HG02981 (cell line): ENCODE data around the gene DYNLL2.
"Not testable (repeated sequence)": the region's sequence is repeated elsewhere in the genome, so short reads cannot be mapped to it uniquely, and the experiment has no call there.

Source experiments
- ATAC-seq: cut with Tn5 transposase; IDR thresholded peaks from one replicate; pipeline ENCODE4 v1.9.1; 2021; ENCODE audit warnings: mild to moderate bottlenecking, moderate library complexity; ENCODE audit not compliant: unreplicated experiment

Gene DYNLL2

DNA sequence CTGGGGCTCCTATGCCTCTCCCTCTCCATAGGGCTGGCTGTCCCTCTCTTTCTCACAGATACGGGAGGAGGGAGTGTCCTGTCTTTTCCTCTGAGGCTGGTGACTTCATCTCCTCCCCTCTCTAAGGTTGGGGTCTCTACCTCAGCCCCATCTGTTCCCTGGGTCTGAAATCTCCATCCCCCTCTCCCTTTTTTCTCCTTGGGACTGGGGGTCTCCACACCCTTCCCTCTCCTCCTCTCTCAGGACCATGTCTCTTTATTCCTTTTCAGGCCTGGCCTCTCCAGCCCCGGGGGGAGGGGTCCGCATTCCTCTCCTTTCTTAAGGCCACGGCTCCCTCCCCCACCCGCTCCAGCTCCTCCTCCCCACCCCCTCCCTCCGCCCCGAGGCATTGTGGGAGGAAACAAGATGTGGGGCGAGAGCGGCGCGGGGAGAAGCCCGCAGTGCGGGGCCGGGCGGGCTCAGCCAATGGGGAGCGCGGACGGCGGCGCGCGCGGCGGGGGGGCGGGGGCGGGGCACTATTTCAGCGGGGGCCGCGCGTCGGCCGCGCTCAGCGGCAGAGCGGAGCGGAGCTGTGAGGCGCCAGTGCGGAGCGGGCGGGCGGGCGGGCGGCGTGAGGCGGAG, at the start of gene DYNLL2:
Gene DYNLL2 (plus strand): TSS at position 550 of the 621 bp plus-strand sequence. CDS start 3,672 bp downstream, outside the sequence.
- ATAC-seq, result peak; percentile 68

DNA sequence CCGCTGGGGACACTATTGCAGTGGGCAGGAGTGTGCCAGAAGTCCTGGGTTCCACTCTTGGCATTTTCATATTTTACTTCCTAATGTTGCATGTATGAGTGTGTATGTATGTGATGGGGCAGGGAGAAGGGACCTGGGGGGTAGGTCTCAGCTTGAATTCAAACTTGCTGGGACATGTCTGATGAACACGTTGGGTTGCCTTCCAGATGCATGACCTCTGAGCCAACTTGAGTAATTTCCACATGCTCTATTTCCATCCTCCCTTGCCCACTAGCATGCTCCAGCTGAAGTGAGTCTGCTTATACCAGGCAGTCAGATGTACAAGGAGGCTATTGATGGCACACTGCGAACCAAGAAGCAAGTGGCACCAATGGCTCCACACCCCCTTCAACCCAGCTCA, 43.2 kb upstream of the DYNLL2 start:
- ATAC-seq, result no peak

DNA sequence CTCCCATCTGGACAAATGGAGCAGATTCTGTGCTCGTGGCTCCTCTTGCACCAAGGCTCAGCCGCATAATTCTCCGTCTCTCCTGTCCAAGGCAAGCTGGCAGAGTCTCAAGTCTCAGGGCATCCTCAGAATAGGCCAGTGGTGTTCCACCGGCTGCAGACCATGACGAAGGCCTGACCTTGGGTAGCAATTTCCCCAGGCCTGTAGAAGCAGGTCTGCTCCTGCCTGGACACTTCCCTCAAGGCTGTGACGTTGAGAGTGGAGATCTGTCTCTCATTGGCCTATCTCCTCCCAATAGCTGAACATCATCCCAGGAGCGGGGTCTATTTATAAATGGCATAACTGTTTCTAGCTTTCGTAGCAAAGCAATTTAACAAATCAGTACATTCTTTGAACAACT, 42.8 kb upstream of the DYNLL2 start:
- no peak for ATAC-seq

DNA sequence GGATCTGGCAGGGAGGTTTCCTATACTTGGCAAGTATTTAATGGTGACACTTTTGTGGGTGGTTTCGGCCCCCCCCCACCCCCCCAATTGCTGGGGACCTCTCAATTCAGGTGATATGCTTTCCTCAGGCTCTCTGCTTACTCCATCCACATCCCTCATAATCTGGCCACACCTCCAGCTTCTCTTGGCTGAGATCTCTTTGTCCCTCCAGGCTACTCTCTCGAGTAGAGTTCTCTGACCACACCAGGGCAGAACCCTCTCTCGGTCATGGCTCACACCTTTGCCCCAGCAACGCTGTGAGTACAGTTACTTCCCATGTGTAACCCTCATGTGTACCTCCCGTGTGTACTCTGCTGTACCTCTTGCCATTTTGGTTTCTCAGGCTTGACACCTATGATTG, 42.1 kb upstream of the DYNLL2 start:
- ATAC-seq, result no peak

DNA sequence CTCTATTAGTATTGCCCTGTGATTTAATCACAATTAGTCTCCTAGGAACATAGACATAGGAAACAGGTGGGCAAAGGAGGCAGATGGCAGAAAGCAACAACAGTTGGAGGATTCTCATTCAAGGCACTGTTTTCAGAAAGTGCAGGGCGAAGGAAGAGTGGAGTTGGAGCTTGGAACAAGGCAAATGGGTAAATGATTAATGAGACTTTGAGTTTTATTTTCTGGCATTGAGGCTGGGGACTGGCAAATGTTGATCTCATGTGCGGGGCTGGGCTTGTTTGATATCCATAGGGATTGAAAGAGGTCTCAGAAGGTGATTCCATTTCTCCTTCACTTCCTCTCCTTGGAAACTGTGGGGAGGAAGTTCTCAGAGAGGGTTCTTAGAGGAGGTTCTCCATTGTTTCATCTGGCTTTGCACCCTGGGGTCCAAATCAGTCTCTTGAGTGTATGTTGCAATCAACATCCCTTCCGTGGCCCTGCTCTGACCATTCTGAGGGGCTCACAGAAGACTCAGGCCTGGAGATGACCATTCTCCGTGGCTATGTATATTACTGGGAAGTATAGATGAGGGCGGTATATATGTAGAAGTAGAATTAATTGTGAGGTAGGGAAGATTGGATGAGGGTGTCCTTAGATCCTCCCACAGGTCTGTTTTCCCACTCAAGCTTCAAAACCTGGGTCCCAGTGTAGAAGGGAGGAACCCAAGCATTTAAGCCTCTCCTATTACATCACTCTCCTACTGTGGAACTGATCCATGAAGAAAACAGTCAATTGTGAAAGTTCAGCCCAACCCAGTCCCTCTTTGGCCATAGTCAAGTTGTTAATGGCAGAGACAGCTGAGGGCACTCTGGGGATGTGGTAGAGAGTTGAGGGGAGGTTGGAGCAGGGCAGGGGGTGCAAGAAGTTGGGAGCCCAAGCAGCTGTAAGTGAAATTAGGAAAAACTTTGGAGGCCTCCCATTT, 39.7 kb upstream of the DYNLL2 start:
- ATAC-seq, result no peak

DNA sequence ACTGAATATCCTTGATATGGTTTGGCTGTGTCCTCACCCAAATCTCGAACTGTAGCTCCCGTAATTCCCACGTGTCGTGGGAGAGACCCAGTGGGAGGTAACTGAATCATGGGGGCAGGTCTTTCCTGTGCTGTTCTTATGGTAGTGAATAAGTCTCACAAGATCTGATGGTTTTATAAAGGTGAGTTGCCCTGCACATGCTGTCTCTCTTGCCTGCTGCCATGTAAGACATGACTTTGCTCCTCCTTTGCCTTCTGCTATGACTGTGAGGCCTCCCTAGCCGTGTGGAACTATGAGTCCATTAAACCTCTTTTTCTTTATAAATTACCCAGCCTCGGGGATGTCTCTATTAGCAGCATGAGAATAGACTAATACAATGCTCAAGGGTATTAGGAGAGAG, 39.0 kb upstream of the DYNLL2 start:
- ATAC-seq, result not testable (repeated sequence)

DNA sequence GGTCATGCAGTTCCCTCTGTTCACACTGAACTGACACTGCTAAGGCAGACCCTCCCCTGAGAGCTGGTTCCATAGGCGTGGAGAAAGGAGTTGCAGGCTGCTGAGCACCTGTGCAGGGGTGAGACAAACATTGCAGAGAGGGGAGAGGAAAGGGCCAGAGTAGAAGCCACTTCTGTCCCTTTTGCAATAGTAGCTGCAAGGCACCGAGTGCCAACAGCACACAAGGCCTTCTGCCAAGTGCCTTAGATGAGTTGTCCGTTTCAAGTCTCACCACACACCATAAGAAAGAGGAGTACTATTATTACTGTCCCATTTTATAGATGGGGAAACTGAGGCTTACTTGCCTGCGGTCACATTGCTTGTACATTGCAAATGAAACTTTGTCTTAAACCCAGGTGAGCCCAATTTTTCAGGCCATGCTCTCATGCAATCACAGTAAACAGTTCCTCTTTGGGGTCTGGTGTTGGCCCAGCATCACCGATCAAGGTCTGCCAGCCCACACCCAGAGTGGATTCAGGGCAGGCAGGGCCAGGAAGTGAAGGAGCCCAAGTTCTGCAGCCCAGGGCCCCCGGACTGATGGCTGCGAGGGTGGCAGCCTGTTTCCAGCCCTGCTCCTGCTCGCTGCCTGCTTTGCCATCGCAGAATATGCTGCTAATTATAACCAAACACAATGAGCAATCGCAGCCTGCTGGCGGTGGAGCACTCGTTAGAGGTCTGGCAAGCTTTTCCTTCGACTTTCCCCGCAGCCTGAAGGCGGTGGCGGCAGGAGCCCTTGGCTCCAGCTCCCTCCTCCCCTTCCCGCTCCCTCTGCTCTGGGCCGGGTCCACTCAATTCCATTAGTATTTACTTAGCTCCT, 36.8 kb upstream of the DYNLL2 start:
- no peak for ATAC-seq

DNA sequence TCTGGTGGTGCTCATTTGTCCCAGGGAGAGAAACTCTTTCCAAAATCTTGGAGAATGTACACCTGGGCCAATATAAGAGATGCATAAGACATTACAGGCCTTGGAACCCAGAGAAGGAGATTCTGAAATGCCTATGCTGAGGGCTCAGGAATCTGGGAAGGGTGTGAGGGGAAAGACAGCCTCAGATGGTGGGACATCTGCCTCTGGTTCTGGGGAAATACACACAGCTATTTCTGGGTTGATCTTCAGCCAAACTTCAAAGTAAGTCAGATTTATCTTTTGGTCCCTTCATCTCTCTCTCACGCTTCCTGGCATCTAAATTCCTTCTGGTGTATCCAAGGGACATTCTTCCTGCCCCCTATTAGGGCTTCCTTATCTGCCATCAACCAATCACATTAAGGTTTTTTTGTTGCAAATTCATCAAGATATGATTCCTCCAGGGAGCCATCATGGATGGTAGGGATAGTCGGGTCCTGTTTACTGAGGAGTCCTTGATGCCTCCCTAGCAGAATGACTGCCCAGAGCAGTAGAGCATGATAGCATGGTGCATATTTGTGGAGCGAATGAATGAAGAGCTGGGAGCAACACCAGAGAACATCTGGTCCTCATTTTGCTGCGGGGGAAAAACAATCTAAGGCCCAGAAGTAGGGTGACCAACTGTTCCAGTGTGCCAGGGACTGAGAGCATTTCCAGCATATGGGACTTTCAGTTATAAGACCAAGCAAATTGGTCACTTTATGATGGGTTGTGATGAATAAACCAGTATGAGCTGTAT, 35.7 kb upstream of the DYNLL2 start:
- ATAC-seq, result no peak

DNA sequence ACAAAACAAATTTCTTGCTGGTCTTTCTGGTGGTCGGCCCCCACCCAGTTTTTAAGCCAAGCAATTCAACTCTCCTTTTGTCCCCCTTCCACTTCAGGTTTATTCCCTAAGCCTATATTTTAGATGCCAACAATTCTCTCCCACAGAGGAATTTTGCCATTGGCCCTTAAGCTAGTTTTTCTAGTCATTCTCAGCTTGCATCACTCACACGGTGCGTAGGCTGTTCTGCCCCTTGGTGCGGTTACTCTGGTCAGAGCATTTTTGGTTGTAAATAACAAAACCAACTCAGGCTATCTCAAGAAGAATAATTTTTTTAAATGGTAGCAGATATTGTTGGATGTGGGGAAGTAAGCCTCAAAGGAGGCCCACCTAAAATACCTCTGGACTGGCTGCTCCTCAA, 33.7 kb upstream of the DYNLL2 start:
- no peak for ATAC-seq

DNA sequence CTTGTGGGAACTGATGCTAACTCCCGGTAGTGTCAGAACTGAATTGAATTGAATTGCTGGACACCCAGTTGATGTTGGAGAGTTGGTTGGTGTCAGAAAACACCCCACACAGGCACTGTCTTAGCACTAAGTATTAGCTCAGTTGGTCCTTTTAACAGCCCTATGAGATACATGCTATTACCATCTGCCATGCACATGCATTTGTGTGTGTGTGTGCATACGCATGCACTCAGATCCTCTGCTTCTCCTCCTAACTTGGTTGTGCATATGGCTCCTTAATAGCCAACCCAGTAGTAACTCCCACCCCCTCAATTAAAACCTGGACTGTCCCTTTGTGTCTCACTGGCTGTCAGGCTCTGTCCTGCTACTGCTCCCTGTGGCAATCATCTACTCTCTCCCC, 32.3 kb upstream of the DYNLL2 start:
- no peak for ATAC-seq

DNA sequence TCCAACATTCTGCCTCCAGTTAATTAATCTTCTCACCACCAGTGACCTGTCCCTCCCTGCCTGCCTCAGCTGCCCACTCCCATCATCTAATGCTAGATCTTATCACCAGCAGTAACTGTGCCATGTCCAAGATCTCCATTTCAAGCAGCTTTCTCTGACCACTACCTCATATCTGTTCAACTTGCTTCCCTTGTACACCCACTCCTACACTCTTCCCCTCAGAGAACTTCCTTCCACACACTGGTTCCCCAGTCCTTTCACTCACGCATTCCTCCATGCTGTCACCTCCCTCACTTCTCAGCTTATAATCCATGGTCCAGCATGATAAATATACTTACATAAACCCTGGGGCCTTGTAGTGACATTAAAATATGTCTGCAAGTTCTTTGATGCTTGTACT, 31.8 kb upstream of the DYNLL2 start:
- ATAC-seq, result no peak

DNA sequence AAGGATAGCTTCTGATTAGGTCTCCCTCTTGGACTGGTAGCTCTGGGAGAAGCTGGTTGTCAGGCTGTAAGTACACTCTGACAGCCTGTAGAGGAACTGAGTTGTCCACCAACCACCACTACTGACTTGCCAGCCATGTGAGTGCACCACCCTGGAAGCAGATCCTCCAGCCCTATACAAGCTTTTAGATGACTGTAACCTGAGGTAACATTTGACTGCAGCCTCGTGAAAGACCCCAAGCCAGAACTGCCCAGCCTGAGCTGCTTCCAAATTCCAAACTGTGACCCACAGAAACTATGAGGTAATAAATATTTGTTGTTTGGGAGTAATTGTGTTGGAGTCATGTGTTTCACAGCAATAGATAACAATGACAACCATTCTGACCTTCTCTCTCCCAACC, 30.8 kb upstream of the DYNLL2 start:
- ATAC-seq, result no peak

DNA sequence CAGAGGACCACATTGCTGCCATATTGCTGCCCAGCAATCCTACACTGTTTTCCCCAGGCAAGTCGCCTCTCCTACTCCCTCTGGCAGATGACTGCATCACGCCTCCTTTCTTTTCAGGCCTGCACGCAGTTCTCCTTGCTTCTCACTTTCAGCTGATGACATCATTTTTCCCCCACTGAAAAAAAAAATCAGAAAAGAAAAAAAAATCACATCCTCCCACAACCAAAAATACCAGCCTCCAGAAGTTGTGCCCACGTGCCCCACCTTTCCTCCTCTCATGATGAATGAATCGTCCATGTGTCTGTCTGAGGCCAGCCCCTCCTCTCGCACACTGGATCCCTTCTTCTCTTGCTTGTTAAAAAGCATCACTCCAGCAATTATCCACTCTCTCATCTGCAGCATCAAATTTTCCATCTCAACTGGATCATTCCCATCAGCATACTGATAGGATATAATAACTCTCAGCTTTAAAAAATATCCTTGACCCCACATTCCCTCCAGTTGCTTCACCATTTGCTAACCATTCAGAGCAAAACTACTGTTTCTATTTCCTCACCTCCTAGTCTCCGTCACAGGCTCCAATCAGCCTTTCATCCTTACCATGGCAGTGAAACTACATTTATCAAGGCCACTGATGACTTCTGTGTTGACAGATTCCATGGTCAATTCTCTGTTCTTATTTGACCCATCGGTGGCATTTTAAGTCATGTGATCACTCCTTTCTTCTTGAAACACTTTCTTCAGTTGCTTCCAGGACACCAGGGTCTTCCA, 30.1 kb upstream of the DYNLL2 start:
- no peak for ATAC-seq

DNA sequence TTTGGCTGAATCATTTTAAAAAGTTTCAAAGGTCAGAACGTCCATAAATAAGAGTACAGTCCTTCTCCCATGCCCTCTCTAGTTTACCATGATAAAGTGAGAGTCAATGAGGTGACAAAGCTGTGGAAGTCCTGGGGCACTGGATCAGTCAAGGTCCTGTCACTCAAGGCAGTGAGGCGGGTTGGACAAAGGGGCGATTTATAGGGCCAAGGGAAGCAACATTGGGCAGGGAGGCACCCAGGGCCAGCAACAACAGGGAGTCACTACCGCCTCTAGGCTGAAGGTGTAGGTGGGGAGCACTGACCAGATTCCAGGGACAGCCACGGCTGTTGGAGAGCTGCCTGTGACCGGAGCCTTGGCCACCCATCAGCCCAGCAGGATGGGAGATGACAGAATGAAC, 28.6 kb upstream of the DYNLL2 start:
- ATAC-seq, result no peak

DNA sequence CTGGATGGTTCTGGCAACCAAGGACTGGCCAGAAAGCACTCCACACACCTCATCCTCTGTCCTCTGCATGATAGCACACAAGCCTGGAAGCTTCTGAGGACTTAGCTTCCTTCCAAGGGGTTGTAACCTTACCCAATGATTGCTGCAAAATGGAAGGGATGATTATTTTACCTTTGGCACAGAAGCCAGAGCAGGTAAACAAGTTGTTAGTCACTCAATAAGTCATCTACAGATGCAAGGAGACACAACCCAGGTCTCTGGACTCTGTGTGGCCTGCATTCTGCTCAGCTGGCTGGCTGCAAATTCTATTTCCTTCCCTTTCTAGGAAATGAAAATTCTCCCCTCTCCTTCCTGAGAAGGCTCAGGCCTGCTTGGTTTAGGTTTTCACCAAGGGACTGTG, 26.7 kb upstream of the DYNLL2 start:
- ATAC-seq, result no peak

DNA sequence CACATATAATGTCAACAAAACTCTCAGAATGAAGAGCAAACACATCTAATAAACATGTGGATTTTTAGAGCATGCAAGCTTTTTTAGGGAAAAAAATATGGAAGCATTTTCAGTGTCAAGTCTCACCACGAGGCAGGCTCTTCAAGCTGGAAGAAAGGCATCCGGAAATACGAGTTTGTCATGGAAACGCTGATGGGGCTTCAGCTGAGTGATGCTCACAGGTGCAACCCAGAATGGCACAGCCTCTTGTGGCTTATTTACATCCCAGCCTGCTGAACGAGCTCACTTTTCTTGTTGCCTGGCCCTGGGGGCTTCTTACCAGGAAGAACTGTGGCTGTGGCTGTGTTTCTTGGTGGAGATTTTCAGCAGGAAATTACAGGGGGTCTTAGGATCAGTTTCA, 24.1 kb upstream of the DYNLL2 start:
- no peak for ATAC-seq

DNA sequence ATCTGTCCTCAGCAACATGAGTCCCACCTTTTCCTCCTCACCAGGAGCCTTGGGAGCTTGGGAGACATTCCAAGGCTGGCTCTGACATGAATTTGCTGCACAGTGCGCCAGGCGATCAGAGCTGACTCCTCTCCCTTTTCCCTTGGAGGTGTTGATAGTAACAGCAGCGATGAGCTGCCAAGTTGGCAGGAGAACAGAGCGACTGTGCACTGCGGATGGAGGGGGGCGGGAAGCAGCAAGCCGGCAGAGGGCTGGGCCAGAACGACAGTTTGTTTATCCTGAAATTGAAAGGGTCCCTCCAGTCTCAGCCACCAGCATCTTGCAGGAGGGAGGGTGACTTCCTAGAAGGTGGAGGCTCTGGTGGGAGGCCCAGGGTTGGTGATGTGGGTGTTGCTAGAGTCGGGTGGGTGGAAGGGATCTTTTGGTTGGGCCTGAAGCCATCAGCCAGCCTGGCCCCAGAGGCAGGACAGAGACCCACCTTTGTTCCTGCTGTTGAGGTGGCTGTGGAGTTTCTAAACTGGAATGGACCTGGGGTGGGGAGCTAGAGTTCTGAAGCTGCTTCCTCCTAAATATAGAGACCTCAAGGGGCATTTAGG, 22.5 kb upstream of the DYNLL2 start:
- no peak for ATAC-seq

DNA sequence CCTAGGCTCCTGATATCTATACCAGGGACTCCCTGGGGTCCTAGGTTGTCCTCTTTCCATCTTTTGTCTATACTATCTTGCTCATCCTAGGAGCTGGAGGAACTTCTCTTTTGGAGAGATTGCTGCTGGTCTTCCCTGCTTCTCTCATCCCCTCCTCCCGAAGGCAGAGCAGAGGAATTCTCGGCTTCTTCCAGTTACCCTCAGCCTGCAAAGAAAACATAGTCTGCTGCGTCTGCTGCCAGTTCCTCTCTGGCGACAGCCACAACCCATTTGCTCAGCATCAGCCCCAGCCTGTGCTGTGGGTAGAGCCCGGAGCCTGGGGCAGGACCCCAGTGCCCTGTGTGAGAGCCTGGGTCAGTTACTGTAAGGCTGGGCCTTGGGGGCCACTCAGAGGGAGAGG, 21.5 kb upstream of the DYNLL2 start:
- no peak for ATAC-seq

DNA sequence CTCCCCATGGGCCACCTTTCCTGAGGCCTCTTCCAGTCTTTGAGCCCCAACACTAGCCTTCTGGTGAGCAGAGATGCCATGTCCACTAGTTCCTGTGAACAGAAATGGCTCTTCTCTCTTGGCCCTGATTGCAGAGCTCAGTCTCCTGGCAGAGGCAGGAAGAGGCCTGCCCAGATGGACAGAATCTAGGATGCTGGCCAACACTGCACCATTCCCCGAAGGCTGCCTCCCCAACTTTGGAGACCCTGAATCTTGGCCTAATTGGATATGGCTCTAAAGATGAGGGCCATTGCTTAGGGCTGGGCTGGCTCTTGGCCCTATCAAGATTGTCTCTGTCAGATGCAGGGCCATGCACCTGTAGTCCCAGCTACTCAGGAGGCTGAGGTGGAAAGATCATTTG, 18.0 kb upstream of the DYNLL2 start:
- no peak for ATAC-seq

DNA sequence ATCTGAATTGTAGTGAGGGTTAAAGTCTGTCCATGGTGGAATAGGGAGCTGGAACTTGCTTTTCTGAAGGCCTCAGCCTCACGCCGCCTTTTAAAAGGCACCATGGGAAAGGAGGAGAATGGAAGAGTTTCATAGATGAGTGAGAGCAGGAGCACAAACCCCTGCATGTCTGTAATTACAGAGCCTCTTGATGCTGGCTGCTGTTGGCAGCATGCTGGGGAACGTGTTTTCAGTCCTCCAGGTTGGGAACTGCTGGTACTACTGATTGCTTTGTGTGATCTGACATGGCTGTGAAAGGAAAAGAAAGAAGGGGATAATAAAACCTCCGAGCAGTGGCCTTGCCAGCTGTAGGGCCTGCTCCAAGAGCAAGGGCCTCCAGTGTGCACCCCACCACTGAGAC, 16.8 kb upstream of the DYNLL2 start:
- no peak for ATAC-seq
